Transverse colon (tissue), 4 donors: ENCODE results near the gene ZFAND6.

Source experiments
- EP300 ChIP-seq: sonication (generic); formaldehyde crosslinking; IDR thresholded peaks from one replicate; pipeline ENCODE4 v1.6.1; 2017; ENCODE audit warnings: antibody characterized with exemption, low read depth
- POLR2A ChIP-seq: fragments of 450-650 bp; IDR thresholded peaks from one replicate; pipeline ENCODE4 v1.6.1; 2016; ENCODE audit warnings: antibody characterized with exemption, mild to moderate bottlenecking, moderate library complexity
- POLR2AphosphoS5 ChIP-seq, 3 donors: sonication (generic); formaldehyde crosslinking; IDR thresholded peaks; one replicate each; pipeline ENCODE4 v1.6.1; 2016; ENCODE audit warnings: antibody characterized with exemption in 3 of 3
- TF ChIP-seq, protein P1 (sequence below), 5 experiments: fragments of 200-600 bp in 3 of 5; fragments of 450-650 bp in 2 of 5; sonication (generic) in 3 of 5; IDR thresholded peaks; 1 replicate in 2 of 5; 2 replicates in 3 of 5; pipeline ENCODE4 v1.5.1; 2016 to 2017; ENCODE audit warnings: antibody characterized with exemption in 5 of 5, inconsistent platforms in 3 of 5, mild to moderate bottlenecking in 2 of 5, moderate library complexity in 1 of 5

DNA sequence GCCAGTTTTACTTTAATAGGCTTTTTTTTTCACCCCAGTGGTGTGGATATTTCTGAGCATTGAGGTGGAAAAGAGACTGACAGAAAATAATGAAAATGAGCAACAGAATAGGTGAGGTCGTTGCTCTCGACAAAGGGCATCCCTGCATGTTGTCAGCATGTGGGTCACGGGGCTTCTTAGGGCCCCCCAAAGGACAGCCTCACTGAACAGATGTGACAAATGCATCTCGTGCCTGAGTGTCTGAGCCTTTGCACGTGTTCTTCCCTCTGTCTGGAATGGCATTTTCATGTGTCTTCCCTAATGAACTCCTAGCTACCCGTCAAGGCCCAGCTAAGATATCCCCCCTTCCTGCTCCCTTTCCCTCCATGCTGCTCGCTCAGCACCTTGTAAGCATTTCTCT is 125.1 kb downstream of the ZFAND6 start:
- TF ChIP-seq POLR2A (no peak), POLR2AphosphoS5 (IDR thresholded peaks at IDR 0.05) (no peak), EP300 (no peak)
- TF ChIP-seq, protein P1, sequence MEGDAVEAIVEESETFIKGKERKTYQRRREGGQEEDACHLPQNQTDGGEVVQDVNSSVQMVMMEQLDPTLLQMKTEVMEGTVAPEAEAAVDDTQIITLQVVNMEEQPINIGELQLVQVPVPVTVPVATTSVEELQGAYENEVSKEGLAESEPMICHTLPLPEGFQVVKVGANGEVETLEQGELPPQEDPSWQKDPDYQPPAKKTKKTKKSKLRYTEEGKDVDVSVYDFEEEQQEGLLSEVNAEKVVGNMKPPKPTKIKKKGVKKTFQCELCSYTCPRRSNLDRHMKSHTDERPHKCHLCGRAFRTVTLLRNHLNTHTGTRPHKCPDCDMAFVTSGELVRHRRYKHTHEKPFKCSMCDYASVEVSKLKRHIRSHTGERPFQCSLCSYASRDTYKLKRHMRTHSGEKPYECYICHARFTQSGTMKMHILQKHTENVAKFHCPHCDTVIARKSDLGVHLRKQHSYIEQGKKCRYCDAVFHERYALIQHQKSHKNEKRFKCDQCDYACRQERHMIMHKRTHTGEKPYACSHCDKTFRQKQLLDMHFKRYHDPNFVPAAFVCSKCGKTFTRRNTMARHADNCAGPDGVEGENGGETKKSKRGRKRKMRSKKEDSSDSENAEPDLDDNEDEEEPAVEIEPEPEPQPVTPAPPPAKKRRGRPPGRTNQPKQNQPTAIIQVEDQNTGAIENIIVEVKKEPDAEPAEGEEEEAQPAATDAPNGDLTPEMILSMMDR (IDR thresholded peaks at IDR 0.05): no peak
